Prostate gland (tissue), 2 donors: Measurements from ENCODE around the gene TMEM135.

Experiments
- CTCF ChIP-seq, 4 experiments: fragments of 200-600 bp in 2 of 4; fragments of 450-650 bp in 2 of 4; sonication (generic) in 2 of 4; IDR thresholded peaks; 1 replicate in 3 of 4; 2 replicates in 1 of 4; pipeline ENCODE4 v1.5.1; 2016 to 2019; ENCODE audit warnings: antibody characterized with exemption in 4 of 4, mild to moderate bottlenecking in 2 of 4, moderate library complexity in 2 of 4
- POLR2A ChIP-seq: fragments of 450-650 bp; IDR thresholded peaks from one replicate; pipeline ENCODE4 v1.6.1; 2016; ENCODE audit warnings: antibody characterized with exemption, mild to moderate bottlenecking
- POLR2AphosphoS5 ChIP-seq: sonication (generic); formaldehyde crosslinking; IDR thresholded peaks from one replicate; pipeline ENCODE4 v1.6.1; 2017; ENCODE audit warnings: antibody characterized with exemption

GRCh38 chr11:87296627-87297026 is 258.9 kb downstream of the TMEM135 start:
- no peak for TF ChIP-seq CTCF (IDR thresholded peaks at IDR 0.05)
- TF ChIP-seq POLR2AphosphoS5 = no peak
- TF ChIP-seq POLR2A = no peak
